Kidney capillary endothelial cell (primary cell): ENCODE results near the gene ZNF423.
"Not testable (repeated sequence)": the region's sequence is repeated elsewhere in the genome, so short reads cannot be mapped to it uniquely, and the experiment has no call there.

ENCODE experiments used
- DNase-seq: peaks from one replicate; pipeline ENCODE4 v3.0.0-alpha.2; 2018; ENCODE audit warnings: low spot score

The ZNF423 gene

DNA sequence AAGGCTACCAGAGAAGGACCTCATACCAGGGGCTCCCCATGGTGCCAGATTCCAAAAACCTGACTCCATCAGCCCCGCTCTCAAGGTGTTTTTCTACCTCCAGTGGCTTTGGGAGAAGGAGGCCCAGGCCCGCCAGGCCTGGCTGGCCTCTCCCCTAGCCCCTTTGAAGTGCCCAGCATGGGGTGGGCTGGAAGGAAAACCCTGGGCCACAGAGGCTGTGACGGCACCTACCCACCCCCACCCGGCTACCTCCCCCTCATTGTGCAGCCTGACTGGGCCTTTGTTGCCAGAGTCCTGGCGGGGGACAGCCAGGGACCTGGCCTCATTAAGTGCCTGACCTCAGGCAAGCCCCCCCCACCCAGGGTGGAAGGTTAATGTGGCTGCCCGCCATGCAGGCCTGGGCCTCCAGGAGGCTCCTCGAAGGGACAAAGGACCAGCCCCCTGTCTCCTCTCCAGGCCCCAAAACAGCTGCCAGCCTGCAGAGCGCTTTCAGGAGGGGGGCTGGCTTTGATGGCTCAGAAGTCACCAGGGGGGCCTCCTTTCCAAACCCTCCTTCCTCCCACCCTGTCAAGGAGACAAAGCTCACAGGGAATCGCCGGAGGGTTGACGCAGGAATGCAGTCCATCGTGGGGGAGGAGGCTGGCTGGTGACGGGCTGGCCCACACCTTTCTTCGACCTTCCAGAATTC is 159.4 kb downstream of the ZNF423 start:
- no peak for DNase-seq

- no peak for DNase-seq
Observed at GRCh38 chr16:49695782-49696413, 160.0 kb downstream of the ZNF423 start.

DNA sequence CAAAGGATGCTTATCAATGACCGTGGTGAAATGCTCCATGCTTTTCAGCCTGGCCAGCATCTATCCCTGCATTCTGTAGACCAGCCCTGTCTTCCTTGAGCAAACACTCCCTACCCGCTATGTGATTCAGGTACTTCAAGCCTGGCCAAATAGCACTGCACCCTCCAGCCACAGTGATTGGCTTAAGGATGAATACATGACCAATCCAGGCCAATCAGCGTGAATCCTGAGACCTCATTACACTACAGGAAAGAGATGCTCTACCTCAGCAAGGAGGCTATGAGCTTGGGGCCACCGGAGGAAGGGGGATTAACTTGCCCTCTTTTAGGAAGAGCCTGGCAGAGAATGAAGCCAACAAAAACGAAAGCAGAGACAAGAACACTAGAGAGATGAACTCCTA is 162.5 kb downstream of the ZNF423 start:
- DNase-seq, result no peak

GRCh38 chr16:49690778-49691177 is 165.1 kb downstream of the ZNF423 start:
- no peak for DNase-seq

GRCh38 chr16:49688036-49688697 is 167.7 kb downstream of the ZNF423 start:
- no peak for DNase-seq

GRCh38 chr16:49687476-49688002 is 168.4 kb downstream of the ZNF423 start:
- no peak for DNase-seq

GRCh38 chr16:49684696-49685095 is 171.2 kb downstream of the ZNF423 start:
- no peak for DNase-seq

GRCh38 chr16:49682577-49683165 is 173.2 kb downstream of the ZNF423 start:
- no peak for DNase-seq

- DNase-seq, result no peak
Observed at GRCh38 chr16:49681217-49681883, 174.6 kb downstream of the ZNF423 start.

GRCh38 chr16:49679095-49679494 is 176.8 kb downstream of the ZNF423 start:
- DNase-seq, result no peak

DNA sequence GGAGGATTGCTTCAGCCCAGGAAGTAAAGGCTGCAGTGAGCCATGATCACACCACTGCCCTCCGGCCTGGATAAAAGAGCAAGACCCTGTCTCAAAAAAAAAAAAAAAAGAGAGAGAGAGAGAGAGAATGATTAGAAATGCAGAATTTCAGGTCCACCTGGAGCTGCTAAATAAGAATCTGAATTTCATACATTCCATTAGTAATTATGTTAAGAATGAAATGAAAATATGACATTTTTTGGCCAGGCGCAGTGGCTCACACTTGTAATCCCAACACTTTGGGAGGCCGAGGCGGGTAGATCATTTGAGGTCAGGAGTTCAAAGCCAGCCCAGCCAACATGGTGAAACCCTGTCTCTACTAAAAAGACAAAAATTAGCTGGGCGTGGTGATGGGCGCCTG is 178.3 kb downstream of the ZNF423 start:
- not testable (repeated sequence) for DNase-seq

DNA sequence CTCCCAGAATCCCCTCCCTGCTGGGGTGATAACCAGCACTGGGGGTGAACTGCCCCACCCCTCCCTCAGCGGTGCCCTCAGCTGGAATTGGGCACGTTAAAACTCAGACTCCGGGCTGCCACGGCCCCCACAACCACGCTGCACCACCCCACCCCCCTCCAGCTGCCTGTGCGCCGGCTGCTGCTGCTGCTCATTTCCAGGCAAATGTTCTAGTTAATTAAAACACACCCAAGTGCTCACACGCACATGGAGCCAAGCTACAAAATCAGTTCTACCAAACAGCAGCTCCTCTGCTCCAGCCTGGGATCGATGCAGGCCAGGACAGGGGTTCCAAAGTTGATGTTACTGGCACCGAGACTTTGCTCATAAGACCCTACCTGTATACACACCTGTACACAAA is 180.5 kb downstream of the ZNF423 start:
- DNase-seq, result no peak

DNA sequence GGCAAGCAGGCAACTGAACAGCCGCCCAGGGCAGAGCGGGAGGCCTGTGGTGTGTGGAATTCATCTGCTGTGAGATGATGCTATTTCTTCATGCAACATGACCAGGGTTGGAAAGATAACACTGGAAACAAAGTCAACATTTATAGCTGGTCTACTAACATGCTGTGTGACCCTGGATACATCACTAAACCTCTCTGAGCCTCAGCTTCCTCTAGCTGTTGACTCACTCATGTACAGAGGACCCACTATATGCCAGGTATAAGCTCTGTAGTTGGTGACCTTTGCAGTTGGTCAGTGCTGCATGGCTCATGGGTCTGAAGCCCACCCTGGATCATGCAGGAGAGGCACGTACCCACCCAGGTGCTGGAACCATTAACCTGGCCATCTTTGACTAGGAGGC is 180.9 kb downstream of the ZNF423 start:
- DNase-seq, result no peak

- DNase-seq, result no peak
Observed at GRCh38 chr16:49674351-49674851, 181.5 kb downstream of the ZNF423 start.

DNA sequence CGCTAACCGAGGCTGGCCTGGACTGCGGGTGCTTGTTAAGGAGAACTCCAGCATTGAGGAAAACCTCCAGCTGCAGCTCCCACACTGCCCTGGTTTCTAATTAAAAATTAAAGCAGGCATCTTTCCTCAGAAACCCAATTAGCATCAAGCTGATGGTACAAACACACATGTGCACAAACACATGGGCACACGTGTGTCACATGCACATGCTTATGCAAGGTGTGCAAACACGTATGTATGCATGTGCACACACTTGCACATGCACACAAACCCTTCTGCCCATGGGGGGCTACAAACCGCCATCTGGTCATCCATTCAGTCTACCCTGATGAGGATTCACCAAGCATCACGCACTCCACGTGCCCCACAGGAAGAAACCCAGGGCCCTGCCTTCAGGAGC is 182.5 kb downstream of the ZNF423 start:
- no peak for DNase-seq

DNA sequence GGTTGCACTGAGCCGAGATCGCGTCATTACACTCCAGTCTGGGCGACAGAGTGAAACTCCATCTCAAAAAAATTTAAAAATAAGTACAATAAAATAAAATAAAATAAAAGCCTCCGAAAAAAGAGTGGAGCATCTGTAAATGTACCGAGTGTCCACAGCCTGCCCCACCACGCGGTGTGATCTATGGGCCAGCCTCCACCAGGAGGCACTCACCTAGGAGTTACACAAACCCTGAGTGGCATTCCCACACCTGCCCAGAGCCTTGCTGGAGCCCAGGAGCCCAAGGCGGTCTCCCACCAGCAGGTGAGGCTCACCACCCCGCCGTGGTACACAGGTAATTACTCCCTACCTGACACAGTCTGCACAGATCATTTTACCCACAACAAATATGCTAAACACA is 183.2 kb downstream of the ZNF423 start:
- DNase-seq, result no peak

DNA sequence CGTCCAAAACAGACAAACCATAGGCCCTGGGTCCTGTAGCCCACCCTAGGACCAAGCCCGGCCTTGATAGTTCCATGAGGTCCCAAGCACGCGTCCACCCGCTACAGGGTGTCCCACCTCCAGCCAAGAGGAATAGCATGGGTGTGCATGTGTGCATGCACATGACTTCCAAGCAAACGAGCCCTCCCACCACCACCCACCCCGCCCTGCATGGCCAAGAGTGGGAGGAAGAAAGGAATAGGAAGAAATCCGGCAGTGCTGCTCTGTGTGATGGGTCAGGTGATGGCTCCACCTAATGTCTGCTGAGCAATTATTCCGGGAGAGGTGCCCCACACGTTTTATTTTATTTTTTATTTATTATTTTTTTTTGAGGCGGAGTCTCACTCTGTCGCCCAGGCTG is 184.6 kb downstream of the ZNF423 start:
- no peak for DNase-seq

GRCh38 chr16:49670627-49671026 is 185.3 kb downstream of the ZNF423 start:
- no peak for DNase-seq

DNA sequence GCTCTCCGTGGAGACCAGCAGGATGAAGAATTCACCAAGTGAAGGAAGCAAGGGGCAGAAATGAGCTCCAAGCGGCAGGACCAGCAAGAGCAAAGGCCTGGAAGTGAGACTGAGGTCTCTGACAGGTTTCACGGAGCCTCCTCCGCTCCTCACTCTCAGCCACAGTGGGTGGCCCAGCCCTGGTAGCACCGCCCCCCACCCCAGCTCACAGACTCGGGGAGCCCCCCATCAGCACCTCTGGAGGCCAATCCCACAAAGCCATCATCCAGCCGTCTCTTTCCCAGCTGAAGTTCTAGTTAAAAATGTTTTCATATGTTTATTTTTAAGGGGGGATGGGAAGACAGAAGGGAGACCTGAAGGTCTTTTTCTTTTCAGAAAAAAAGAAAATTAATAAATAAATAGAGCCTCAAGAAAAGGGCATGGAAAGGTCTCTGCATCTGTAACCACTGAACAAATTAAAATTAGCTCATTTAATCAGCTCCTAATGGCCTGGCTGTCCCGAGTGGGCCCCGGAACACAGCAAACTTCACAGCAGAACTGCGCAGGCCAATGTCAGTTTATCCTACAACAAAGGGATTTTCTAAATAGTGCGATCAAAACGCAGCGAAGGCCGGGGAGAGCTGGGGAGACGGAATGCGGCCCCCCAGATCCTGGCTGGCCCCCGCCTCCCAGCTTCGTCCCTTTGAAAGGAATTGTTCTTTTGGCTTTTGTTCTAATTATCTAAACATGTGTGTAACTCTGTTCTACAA is 190.3 kb downstream of the ZNF423 start:
- no peak for DNase-seq

- DNase-seq, result no peak
Observed at GRCh38 chr16:49664221-49665215, 191.4 kb downstream of the ZNF423 start.
